ENCODE data around the gene SEMA4A. TPM values are rescaled to one million over a fixed set of nuclear protein-coding genes. Genes with fewer than 3 reads are reported as not detected.

The SEMA4A gene
- total and polyA plus RNA-seq, 9 of the 15 experiments (the other 6 are each of a cell fraction or from before 2014, with no cell fraction given), result 0.04 to 1.7 (median 0.45) TPM

- TF ChIP-seq, protein P1, sequence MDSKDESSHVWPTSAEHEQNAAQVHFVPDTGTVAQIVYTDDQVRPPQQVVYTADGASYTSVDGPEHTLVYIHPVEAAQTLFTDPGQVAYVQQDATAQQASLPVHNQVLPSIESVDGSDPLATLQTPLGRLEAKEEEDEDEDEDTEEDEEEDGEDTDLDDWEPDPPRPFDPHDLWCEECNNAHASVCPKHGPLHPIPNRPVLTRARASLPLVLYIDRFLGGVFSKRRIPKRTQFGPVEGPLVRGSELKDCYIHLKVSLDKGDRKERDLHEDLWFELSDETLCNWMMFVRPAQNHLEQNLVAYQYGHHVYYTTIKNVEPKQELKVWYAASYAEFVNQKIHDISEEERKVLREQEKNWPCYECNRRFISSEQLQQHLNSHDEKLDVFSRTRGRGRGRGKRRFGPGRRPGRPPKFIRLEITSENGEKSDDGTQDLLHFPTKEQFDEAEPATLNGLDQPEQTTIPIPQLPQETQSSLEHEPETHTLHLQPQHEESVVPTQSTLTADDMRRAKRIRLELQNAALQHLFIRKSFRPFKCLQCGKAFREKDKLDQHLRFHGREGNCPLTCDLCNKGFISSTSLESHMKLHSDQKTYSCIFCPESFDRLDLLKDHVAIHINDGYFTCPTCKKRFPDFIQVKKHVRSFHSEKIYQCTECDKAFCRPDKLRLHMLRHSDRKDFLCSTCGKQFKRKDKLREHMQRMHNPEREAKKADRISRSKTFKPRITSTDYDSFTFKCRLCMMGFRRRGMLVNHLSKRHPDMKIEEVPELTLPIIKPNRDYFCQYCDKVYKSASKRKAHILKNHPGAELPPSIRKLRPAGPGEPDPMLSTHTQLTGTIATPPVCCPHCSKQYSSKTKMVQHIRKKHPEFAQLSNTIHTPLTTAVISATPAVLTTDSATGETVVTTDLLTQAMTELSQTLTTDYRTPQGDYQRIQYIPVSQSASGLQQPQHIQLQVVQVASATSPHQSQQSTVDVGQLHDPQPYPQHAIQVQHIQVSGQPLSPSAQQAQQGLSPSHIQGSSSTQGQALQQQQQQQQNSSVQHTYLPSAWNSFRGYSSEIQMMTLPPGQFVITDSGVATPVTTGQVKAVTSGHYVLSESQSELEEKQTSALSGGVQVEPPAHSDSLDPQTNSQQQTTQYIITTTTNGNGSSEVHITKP (IDR thresholded peaks at IDR 0.05; ENCODE audit: partially characterized antibody), result peak; percentile 88
- peak in 1 of 2 experiments; percentile 20; a peak in 1 of 4 replicates for TF ChIP-seq SRF (CRISPR knock-in tag; IDR thresholded peaks at IDR 0.05)
- peak; percentile 93 for TF ChIP-seq MYNN (IDR thresholded peaks at IDR 0.05)
- no peak for TF ChIP-seq MYNN (CRISPR knock-in tag; IDR thresholded peaks at IDR 0.05)
- TF ChIP-seq PHB2 (IDR thresholded peaks at IDR 0.05; ENCODE audit: low read depth), result no peak
- TF ChIP-seq, protein P2, sequence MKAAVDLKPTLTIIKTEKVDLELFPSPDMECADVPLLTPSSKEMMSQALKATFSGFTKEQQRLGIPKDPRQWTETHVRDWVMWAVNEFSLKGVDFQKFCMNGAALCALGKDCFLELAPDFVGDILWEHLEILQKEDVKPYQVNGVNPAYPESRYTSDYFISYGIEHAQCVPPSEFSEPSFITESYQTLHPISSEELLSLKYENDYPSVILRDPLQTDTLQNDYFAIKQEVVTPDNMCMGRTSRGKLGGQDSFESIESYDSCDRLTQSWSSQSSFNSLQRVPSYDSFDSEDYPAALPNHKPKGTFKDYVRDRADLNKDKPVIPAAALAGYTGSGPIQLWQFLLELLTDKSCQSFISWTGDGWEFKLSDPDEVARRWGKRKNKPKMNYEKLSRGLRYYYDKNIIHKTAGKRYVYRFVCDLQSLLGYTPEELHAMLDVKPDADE (conservative IDR thresholded peaks at IDR 0.05; ENCODE audit: control insufficient read depth, low read depth, low read length), result 0 out of 2 replicates have a peak, but pooled peaks have one; percentile 24
- TF ChIP-seq GATAD2A (IDR thresholded peaks at IDR 0.05), result peak; percentile 93; the same call in 1 of the 2 replicates
- TF ChIP-seq ZNF263 (CRISPR knock-in tag; IDR thresholded peaks at IDR 0.05; ENCODE audit: borderline replicate concordance), result peak; percentile 87
- TF ChIP-seq TBP (optimal IDR thresholded peaks at IDR 0.05; ENCODE audit: low read depth, low read length), result peak; percentile 91
- peak; percentile 88 for TF ChIP-seq HDAC2 (IDR thresholded peaks at IDR 0.05)
- TF ChIP-seq EGR1 (conservative IDR thresholded peaks at IDR 0.05), result peak; percentile 51; the same call in 1 of the 2 replicates
- TF ChIP-seq ZNF165 (CRISPR knock-in tag; IDR thresholded peaks at IDR 0.05; ENCODE audit: borderline replicate concordance), result no peak
- TF ChIP-seq RBM22 (IDR thresholded peaks at IDR 0.05; ENCODE audit: low read depth, low read length, poor library complexity, severe bottlenecking), result peak; percentile 21
- TF ChIP-seq CBX3 (IDR thresholded peaks at IDR 0.05; ENCODE audit: borderline replicate concordance in 1 of 2, low read length in 2 of 2), result peak in 1 of 2 experiments; percentile 15; a peak in 1 of 3 replicates
- 0 out of 2 replicates have a peak, but pooled peaks have one; percentile 26 for TF ChIP-seq KHSRP (IDR thresholded peaks at IDR 0.05)
- peak; percentile 73 for TF ChIP-seq MTA1 (IDR thresholded peaks at IDR 0.05; ENCODE audit: borderline replicate concordance)
- no peak for TF ChIP-seq ZNF253 (CRISPR knock-in tag; conservative IDR thresholded peaks at IDR 0.05)
- peak; percentile 96 for TF ChIP-seq DPF2 (IDR thresholded peaks at IDR 0.05)
- peak; percentile 67 for TF ChIP-seq CREM (IDR thresholded peaks at IDR 0.05; ENCODE audit: low read depth)
- TF ChIP-seq POLR2H (tag; IDR thresholded peaks at IDR 0.05; ENCODE audit: low read depth), result peak; percentile 63; the same call in 1 of the 2 replicates
- peak; percentile 96 for TF ChIP-seq VEZF1 (CRISPR knock-in tag; IDR thresholded peaks at IDR 0.05)
- no peak for TF ChIP-seq ZFP36 (IDR thresholded peaks at IDR 0.05; ENCODE audit: low read depth, low read length, partially characterized antibody)
- peak; percentile 15 for TF ChIP-seq CCNT2 (IDR thresholded peaks at IDR 0.05; ENCODE audit: borderline replicate concordance, extremely low read depth, insufficient read length, low read depth, low read length)
Measured at GRCh38 chr1:156114101-156114918, 39.1 kb upstream of the SEMA4A start, which contains the start of gene LMNA (continued).
